Measurements from ENCODE around the gene TRAPPC4. TPM values are rescaled to one million over a fixed set of nuclear protein-coding genes. Genes with fewer than 3 reads are reported as not detected.

TRAPPC4 gene
- total and polyA plus RNA-seq, 7 experiments from 2014 or later, result 70.7 to 123 (median 80.3) TPM

- ChIA-PET POLR2A (interaction anchor here (0.5 to 7.1 kb wide), 29 partner anchors 14 to 692 kb away, joined by 3 to 69 read pairs (median 4); partner anchors contain the start of genes ARCN1, DDX6, DPAGT1 and HMBS), CTCF (interaction anchor here (0.7 to 1.2 kb wide), 3 partner anchors 21 to 147 kb away, joined by 3 to 4 read pairs (median 3); partner anchors contain the start of genes RPS25 and TRAPPC4)
- Histone ChIP-seq H3K4me1 (ENCODE audit: control insufficient read depth in 2 of 2, insufficient read depth in 2 of 2, low read length in 2 of 2) (peaks cover 6 to 16% of the 10 kb centered on the region in 2 donors), H3K36me3 (ENCODE audit: control insufficient read depth in 2 of 3, insufficient read depth in 3 of 3, low read length in 3 of 3) (peaks cover 0 to 22% (median 0%) of the 10 kb centered on the region in 3 experiments), H3K27me3 (ENCODE audit: control insufficient read depth in 2 of 2, insufficient read depth in 2 of 2, low read length in 2 of 2) (no peaks in the 10 kb centered on the region), H3K27ac (ENCODE audit: low read depth, low read length) (peak overlapping the region; percentile 85), H3K4me3 (ENCODE audit: low read length) (peak overlapping the region; percentile 91), H3K9me3 (ENCODE audit: control insufficient read depth in 2 of 3, low read length in 3 of 3) (no peaks in the 10 kb centered on the region)
- Mint-ChIP-seq H3K9me3 (no peaks in the 10 kb centered on the region), H3K27me3 (no peaks in the 10 kb centered on the region), H3K27ac (peak overlapping the region; percentile 87 to 98 (median 92)), H3K36me3 (peaks cover 0 to 28% (median 5%) of the 10 kb centered on the region in 5 donors), H3K4me3 (peak overlapping the region; percentile 87 to 99 (median 94)), H3K4me1 (peaks cover 26 to 45% (median 37%) of the 10 kb centered on the region in 7 donors)
- intact Hi-C loops (cut with micrococcal nuclease), result loop anchor here (1.0 to 5.0 kb wide), 9 partner anchors 67 to 560 kb away; partner anchors contain the start of genes ARCN1 (in 1 of the 2), BCL9L (in 1 of the 2), DDX6 (in 1 of the 2) and DPAGT1 (in 1 of the 2)
- peak in 8 of 9 donors; percentile 17 to 59 (median 31) for DNase-seq
- ATAC-seq, result peak; percentile 19
Measured at GRCh38 chr11:118996926-118997626, 21.5 kb upstream of the TRAPPC4 start.

GRCh38 chr11:118997627-118998387 lies 20.8 kb upstream of the TRAPPC4 start, which contains the start of gene CENATAC:
TSS of gene CENATAC (plus strand) at chr11:118998138. CDS start at chr11:118998198, 60 bp downstream.
- Histone ChIP-seq H3K9me3 (ENCODE audit: control insufficient read depth in 2 of 3, low read length in 3 of 3) (no peaks in the 10 kb centered on the region), H3K4me3 (ENCODE audit: low read length) (peak within 1 kb of the TSS; percentile 91), H3K36me3 (ENCODE audit: control insufficient read depth in 2 of 3, insufficient read depth in 3 of 3, low read length in 3 of 3) (peaks cover 0 to 29% (median 0%) of the 10 kb centered on the region in 3 experiments), H3K27ac (ENCODE audit: low read depth, low read length) (peak within 1 kb of the TSS; percentile 85), H3K4me1 (ENCODE audit: control insufficient read depth in 2 of 2, insufficient read depth in 2 of 2, low read length in 2 of 2) (peaks cover 6 to 16% of the 10 kb centered on the region in 2 donors), H3K27me3 (ENCODE audit: control insufficient read depth in 2 of 2, insufficient read depth in 2 of 2, low read length in 2 of 2) (no peaks in the 10 kb centered on the region)
- Mint-ChIP-seq H3K9me3 (no peaks in the 10 kb centered on the region), H3K27me3 (no peaks in the 10 kb centered on the region), H3K36me3 (peaks cover 0 to 30% (median 5%) of the 10 kb centered on the region in 5 donors), H3K27ac (peak within 1 kb of the TSS; percentile 87 to 98 (median 92)), H3K4me1 (peaks cover 26 to 45% (median 37%) of the 10 kb centered on the region in 7 donors), H3K4me3 (peak within 1 kb of the TSS; percentile 87 to 99 (median 94))
- intact Hi-C loops (cut with micrococcal nuclease), result loop anchor here (1.0 to 5.0 kb wide), 18 partner anchors 20 to 561 kb away; partner anchors contain the start of genes ARCN1 (in 2 of the 2), DDX6 (in 2 of the 2), DPAGT1 (in 2 of the 2) and HYOU1 (in 2 of the 2)
- DNase-seq (peak; percentile 91 to 98 (median 94)), ATAC-seq (peak; percentile 98)
- ChIA-PET POLR2A (interaction anchor here (0.6 to 7.1 kb wide), 28 partner anchors 18 to 693 kb away, joined by 3 to 69 read pairs (median 4); partner anchors contain the start of genes ARCN1, DDX6, DPAGT1 and HMBS), CTCF (interaction anchor here (1.2 kb wide), 2 partner anchors 21 to 89 kb away, joined by 3 to 4 read pairs; partner anchors contain the start of genes RPS25 and TRAPPC4)

GRCh38 chr11:118998388-118998717 lies 20.2 kb upstream of the TRAPPC4 start:
- H3K4me3 ChIP-seq (ENCODE audit: low read length), result peak overlapping the region; percentile 91
- Mint-ChIP-seq H3K27ac (peak overlapping the region; percentile 87 to 98 (median 92)), H3K27me3 (no peaks in the 10 kb centered on the region), H3K4me1 (peaks cover 26 to 48% (median 37%) of the 10 kb centered on the region in 7 donors), H3K4me3 (peak overlapping the region; percentile 87 to 99 (median 94)), H3K9me3 (no peaks in the 10 kb centered on the region), H3K36me3 (peaks cover 0 to 32% (median 8%) of the 10 kb centered on the region in 5 donors)
- peaks cover 0 to 35% (median 0%) of the 10 kb centered on the region in 3 experiments for H3K36me3 ChIP-seq (ENCODE audit: control insufficient read depth in 2 of 3, insufficient read depth in 3 of 3, low read length in 3 of 3)
- intact Hi-C loops (cut with micrococcal nuclease), result loop anchor here (1.0 to 5.0 kb wide), 15 partner anchors 20 to 561 kb away; partner anchors contain the start of genes ARCN1 (in 2 of the 2), DDX6 (in 2 of the 2), DPAGT1 (in 2 of the 2) and HYOU1 (in 2 of the 2)
- POLR2A ChIA-PET, result interaction anchor here (0.6 to 7.1 kb wide), 16 partner anchors 10 to 693 kb away, joined by 3 to 69 read pairs (median 4); partner anchors contain the start of genes DDX6, DPAGT1, HMBS and RPS25
- DNase-seq (peak in 1 of 9 donors; percentile 17), ATAC-seq (peak; percentile 23)
- H3K27ac ChIP-seq (ENCODE audit: low read depth, low read length), result peak overlapping the region; percentile 85
- no peaks in the 10 kb centered on the region for H3K9me3 ChIP-seq (ENCODE audit: control insufficient read depth in 2 of 3, low read length in 3 of 3)
- peaks cover 6 to 16% of the 10 kb centered on the region in 2 donors for H3K4me1 ChIP-seq (ENCODE audit: control insufficient read depth in 2 of 2, insufficient read depth in 2 of 2, low read length in 2 of 2)
- CTCF ChIA-PET, result interaction anchor here (2.2 kb wide), 1 partner anchor 17 kb away, joined by 7 read pairs; no protein-coding TSS in a partner anchor
- H3K27me3 ChIP-seq (ENCODE audit: control insufficient read depth in 2 of 2, insufficient read depth in 2 of 2, low read length in 2 of 2), result no peaks in the 10 kb centered on the region

GRCh38 chr11:118998822-118999221 lies 19.7 kb upstream of the TRAPPC4 start:
- Mint-ChIP-seq H3K4me3 (peak overlapping the region; percentile 87 to 99 (median 94)), H3K9me3 (no peaks in the 10 kb centered on the region), H3K27me3 (no peaks in the 10 kb centered on the region), H3K27ac (peak overlapping the region; percentile 87 to 98 (median 92)), H3K4me1 (peaks cover 26 to 48% (median 37%) of the 10 kb centered on the region in 7 donors), H3K36me3 (peaks cover 0 to 29% (median 8%) of the 10 kb centered on the region in 5 donors)
- Histone ChIP-seq H3K27ac (ENCODE audit: low read depth, low read length) (peak overlapping the region; percentile 85), H3K27me3 (ENCODE audit: control insufficient read depth in 2 of 2, insufficient read depth in 2 of 2, low read length in 2 of 2) (no peaks in the 10 kb centered on the region), H3K36me3 (ENCODE audit: control insufficient read depth in 2 of 3, insufficient read depth in 3 of 3, low read length in 3 of 3) (peaks cover 0 to 35% (median 0%) of the 10 kb centered on the region in 3 experiments), H3K4me1 (ENCODE audit: control insufficient read depth in 2 of 2, insufficient read depth in 2 of 2, low read length in 2 of 2) (peaks cover 6 to 16% of the 10 kb centered on the region in 2 donors), H3K9me3 (ENCODE audit: control insufficient read depth in 2 of 3, low read length in 3 of 3) (no peaks in the 10 kb centered on the region), H3K4me3 (ENCODE audit: low read length) (peak overlapping the region; percentile 91)
- ChIA-PET POLR2A (interaction anchor here (0.6 to 7.1 kb wide), 8 partner anchors 10 to 390 kb away, joined by 3 to 69 read pairs (median 6); partner anchors contain the start of genes DPAGT1, RPS25, TRAPPC4 and VPS11), CTCF (interaction anchor here (1.1 to 2.2 kb wide), 2 partner anchors 12 to 16 kb away, joined by 4 to 7 read pairs; no protein-coding TSS in a partner anchor)
- ATAC-seq, result no peak
- no peak for DNase-seq
- intact Hi-C loops (cut with micrococcal nuclease), result loop anchor here (1.0 to 5.0 kb wide), 15 partner anchors 19 to 562 kb away; partner anchors contain the start of genes ARCN1 (in 2 of the 2), DDX6 (in 2 of the 2), DPAGT1 (in 2 of the 2) and HYOU1 (in 2 of the 2)

- Mint-ChIP-seq H3K9me3 (no peaks in the 10 kb centered on the region), H3K36me3 (peaks cover 0 to 29% (median 8%) of the 10 kb centered on the region in 5 donors), H3K4me1 (peaks cover 26 to 47% (median 37%) of the 10 kb centered on the region in 7 donors), H3K27ac (peak overlapping the region in 2 of 9 donors; percentile 40 to 70), H3K27me3 (no peaks in the 10 kb centered on the region), H3K4me3 (peak overlapping the region in 2 of 10 donors; percentile 29 to 51)
- H3K9me3 ChIP-seq (ENCODE audit: control insufficient read depth in 2 of 3, low read length in 3 of 3), result no peaks in the 10 kb centered on the region
- peaks cover 6 to 16% of the 10 kb centered on the region in 2 donors for H3K4me1 ChIP-seq (ENCODE audit: control insufficient read depth in 2 of 2, insufficient read depth in 2 of 2, low read length in 2 of 2)
- no peaks in the 10 kb centered on the region for H3K27me3 ChIP-seq (ENCODE audit: control insufficient read depth in 2 of 2, insufficient read depth in 2 of 2, low read length in 2 of 2)
- no peak overlapping the region for H3K4me3 ChIP-seq (ENCODE audit: low read length)
- ChIA-PET POLR2A (interaction anchor here (7.1 kb wide), 1 partner anchor 18 kb away, joined by 69 read pairs; the partner anchor contains the start of genes RPS25 and TRAPPC4), CTCF (no interaction called here)
- H3K27ac ChIP-seq (ENCODE audit: low read depth, low read length), result no peak overlapping the region
- no peak for DNase-seq
- intact Hi-C loops (cut with micrococcal nuclease), result no loop called here
- H3K36me3 ChIP-seq (ENCODE audit: control insufficient read depth in 2 of 3, insufficient read depth in 3 of 3, low read length in 3 of 3), result peaks cover 0 to 43% (median 0%) of the 10 kb centered on the region in 3 experiments
- ATAC-seq, result no peak
Measured at GRCh38 chr11:119000906-119001305, 17.7 kb upstream of the TRAPPC4 start.

All from naive thymus-derived CD4-positive, alpha-beta T cell (primary cell).